Measurements from ENCODE around the gene PAX6. TPM values are rescaled to one million over a fixed set of nuclear protein-coding genes. Genes with fewer than 3 reads are reported as not detected.

Gene PAX6
- total RNA-seq, 2 donors from 2014 or later: not detected

- Mint-ChIP-seq H3K4me3 (peak overlapping the region; percentile 2), H3K27me3 (peaks cover 52 to 69% of the 10 kb centered on the region in 2 donors), H3K9me3 (no peaks in the 10 kb centered on the region), H3K27ac (no peak overlapping the region), H3K4me1 (ENCODE audit: low read depth in 2 of 2) (peaks cover 0 to 14% of the 10 kb centered on the region in 2 donors), H3K36me3 (peaks cover 4% of the 10 kb centered on the region)
- DNase-seq (ENCODE audit: low spot score) (no peak), ATAC-seq (no peak)
Observed at GRCh38 chr11:31826536-31827438, 15.7 kb upstream of the PAX6 start.

- peaks cover 8% of the 10 kb centered on the region for H3K36me3 Mint-ChIP-seq
- peaks cover 0 to 14% of the 10 kb centered on the region in 2 donors for H3K4me1 Mint-ChIP-seq (ENCODE audit: low read depth in 2 of 2)
- H3K9me3 Mint-ChIP-seq: no peaks in the 10 kb centered on the region
- no peak overlapping the region for H3K27ac Mint-ChIP-seq
- H3K4me3 Mint-ChIP-seq: no peak overlapping the region
- ATAC-seq (no peak), DNase-seq (ENCODE audit: low spot score) (no peak)
- peaks cover 58 to 77% of the 10 kb centered on the region in 2 donors for H3K27me3 Mint-ChIP-seq
Observed at GRCh38 chr11:31825838-31826484, 14.8 kb upstream of the PAX6 start.

- H3K36me3 Mint-ChIP-seq: peaks cover 8% of the 10 kb centered on the region
- no peak overlapping the region for H3K27ac Mint-ChIP-seq
- H3K4me1 Mint-ChIP-seq (ENCODE audit: low read depth in 2 of 2): peaks cover 0 to 14% of the 10 kb centered on the region in 2 donors
- no peaks in the 10 kb centered on the region for H3K9me3 Mint-ChIP-seq
- DNase-seq (ENCODE audit: low spot score) (no peak), ATAC-seq (no peak)
- H3K27me3 Mint-ChIP-seq: peaks cover 58 to 74% of the 10 kb centered on the region in 2 donors
- no peak overlapping the region for H3K4me3 Mint-ChIP-seq
Observed at GRCh38 chr11:31824879-31825837, 14.0 kb upstream of the PAX6 start.

GRCh38 chr11:31824332-31824878 lies 13.3 kb upstream of the PAX6 start:
- peaks cover 8% of the 10 kb centered on the region for H3K36me3 Mint-ChIP-seq
- no peak overlapping the region for H3K27ac Mint-ChIP-seq
- DNase-seq (ENCODE audit: low spot score) (no peak), ATAC-seq (no peak)
- H3K9me3 Mint-ChIP-seq: no peaks in the 10 kb centered on the region
- H3K27me3 Mint-ChIP-seq: peaks cover 55 to 66% of the 10 kb centered on the region in 2 donors
- H3K4me1 Mint-ChIP-seq (ENCODE audit: low read depth in 2 of 2): peaks cover 0 to 14% of the 10 kb centered on the region in 2 donors
- H3K4me3 Mint-ChIP-seq: no peak overlapping the region

GRCh38 chr11:31823644-31824331 lies 12.7 kb upstream of the PAX6 start:
- H3K36me3 Mint-ChIP-seq: peaks cover 5% of the 10 kb centered on the region
- H3K27ac Mint-ChIP-seq: no peak overlapping the region

GRCh38 chr11:31822927-31823643 lies 12.0 kb upstream of the PAX6 start:
- Mint-ChIP-seq H3K4me3 (no peak overlapping the region), H3K27ac (no peak overlapping the region), H3K9me3 (no peaks in the 10 kb centered on the region), H3K36me3 (peaks cover 5% of the 10 kb centered on the region), H3K27me3 (peaks cover 55 to 64% of the 10 kb centered on the region in 2 donors), H3K4me1 (ENCODE audit: low read depth in 2 of 2) (peaks cover 0 to 14% of the 10 kb centered on the region in 2 donors)
- no peak for DNase-seq (ENCODE audit: low spot score)
- no peak for ATAC-seq

More at GRCh38 chr11:31823644-31824331, 12.7 kb upstream of the PAX6 start:
- Mint-ChIP-seq H3K9me3 (no peaks in the 10 kb centered on the region), H3K4me1 (ENCODE audit: low read depth in 2 of 2) (peaks cover 0 to 14% of the 10 kb centered on the region in 2 donors), H3K4me3 (no peak overlapping the region), H3K27me3 (peaks cover 52 to 61% of the 10 kb centered on the region in 2 donors)
- no peak for DNase-seq (ENCODE audit: low spot score)
- ATAC-seq: no peak

- peaks cover 49 to 56% of the 10 kb centered on the region in 2 donors for H3K27me3 Mint-ChIP-seq
- peaks cover 5% of the 10 kb centered on the region for H3K36me3 Mint-ChIP-seq
- no peak for DNase-seq (ENCODE audit: low spot score)
- no peak for ATAC-seq
- H3K27ac Mint-ChIP-seq: no peak overlapping the region
- no peaks in the 10 kb centered on the region for H3K9me3 Mint-ChIP-seq
- H3K4me3 Mint-ChIP-seq: no peak overlapping the region
- H3K4me1 Mint-ChIP-seq (ENCODE audit: low read depth in 2 of 2): peaks cover 0 to 9% of the 10 kb centered on the region in 2 donors
Observed at GRCh38 chr11:31822175-31822926, 11.2 kb upstream of the PAX6 start.

GRCh38 chr11:31821766-31822165 lies 10.6 kb upstream of the PAX6 start:
- no peak for DNase-seq (ENCODE audit: low spot score)
- Mint-ChIP-seq H3K36me3 (peaks cover 5% of the 10 kb centered on the region), H3K9me3 (no peaks in the 10 kb centered on the region), H3K4me3 (no peak overlapping the region), H3K4me1 (ENCODE audit: low read depth in 2 of 2) (peaks cover 0 to 9% of the 10 kb centered on the region in 2 donors), H3K27me3 (peaks cover 50 to 51% of the 10 kb centered on the region in 2 donors), H3K27ac (no peak overlapping the region)
- no peak for ATAC-seq

GRCh38 chr11:31821235-31821764 lies 10.2 kb upstream of the PAX6 start:
- no peak overlapping the region for H3K27ac Mint-ChIP-seq
- H3K4me3 Mint-ChIP-seq: no peak overlapping the region
- H3K4me1 Mint-ChIP-seq (ENCODE audit: low read depth in 2 of 2): peaks cover 1 to 7% of the 10 kb centered on the region in 2 donors
- H3K27me3 Mint-ChIP-seq: peaks cover 47 to 49% of the 10 kb centered on the region in 2 donors
- H3K36me3 Mint-ChIP-seq: peaks cover 5% of the 10 kb centered on the region
- DNase-seq (ENCODE audit: low spot score) (no peak), ATAC-seq (no peak)
- no peaks in the 10 kb centered on the region for H3K9me3 Mint-ChIP-seq

- ATAC-seq (no peak), DNase-seq (ENCODE audit: low spot score) (no peak)
- Mint-ChIP-seq H3K27me3 (peaks cover 46 to 56% of the 10 kb centered on the region in 2 donors), H3K27ac (no peak overlapping the region), H3K36me3 (peaks cover 5% of the 10 kb centered on the region), H3K9me3 (no peaks in the 10 kb centered on the region), H3K4me1 (ENCODE audit: low read depth in 2 of 2) (peaks cover 4 to 9% of the 10 kb centered on the region in 2 donors), H3K4me3 (no peak overlapping the region)
Observed at GRCh38 chr11:31820438-31820818, 9.3 kb upstream of the PAX6 start.

- Mint-ChIP-seq H3K27ac (no peak overlapping the region), H3K36me3 (peaks cover 5% of the 10 kb centered on the region), H3K4me1 (ENCODE audit: low read depth in 2 of 2) (peaks cover 4 to 14% of the 10 kb centered on the region in 2 donors), H3K4me3 (no peak overlapping the region), H3K9me3 (no peaks in the 10 kb centered on the region), H3K27me3 (peaks cover 50 to 61% of the 10 kb centered on the region in 2 donors)
- ATAC-seq (peak in 1 of 2 donors; percentile 25), DNase-seq (ENCODE audit: low spot score) (no peak)
Observed at GRCh38 chr11:31819621-31820437, 8.7 kb upstream of the PAX6 start.

Data from natural killer cell treated with Interleukin-12 subunit alpha and Interleukin-12 subunit beta and Interleukin-15 and Interleukin-18, amount 100 ng/mL, for 72 hours (primary cell).